Caki2 (cell line): ENCODE data around the gene NT5C3B. TPM values are rescaled to one million over a fixed set of nuclear protein-coding genes. Genes with fewer than 3 reads are reported as not detected.

Experiments used
- DNase-seq: peaks from one replicate; pipeline ENCODE4 v3.0.0-alpha.2; 2015; ENCODE audit warnings: low read depth
- in situ Hi-C: cut with HindIII; loops from 2 replicates; pipeline ENCODE4 v1.10.0; 2016; ENCODE audit warnings: low sequenced_read_pairs, low pct_unique_long_range_greater_than_20kb, mixed read lengths
- total RNA-seq: library from RNA; depleted of rRNA; stranded (reverse); fragments of >200 nt; shearing (Covaris generic); gene quantifications from 2 replicates; pipeline ENCODE4 v1.2.3, GENCODE V29; 2014; ENCODE audit warnings: low replicate concordance

Gene NT5C3B
- total RNA-seq, 1 experiment from 2014 or later: 97.0 TPM

GRCh38 chr17:41816637-41817320 lies 19.3 kb downstream of the NT5C3B start:
- no peak for DNase-seq
- in situ Hi-C loops: loop anchor here (25.0 kb wide), 1 partner anchor 104 kb away; the partner anchor contains the start of gene GAST

GRCh38 chr17:41814195-41814594 lies 21.8 kb downstream of the NT5C3B start:
- in situ Hi-C loops: loop anchor here (25.0 kb wide), 1 partner anchor 102 kb away; the partner anchor contains the start of gene GAST

GRCh38 chr17:41813699-41814124 lies 22.3 kb downstream of the NT5C3B start:
- in situ Hi-C loops: loop anchor here (25.0 kb wide), 1 partner anchor 101 kb away; the partner anchor contains the start of gene GAST
- DNase-seq: no peak

More at GRCh38 chr17:41814195-41814594, 21.8 kb downstream of the NT5C3B start:
- peak; percentile 79 for DNase-seq

GRCh38 chr17:41813152-41813680 lies 22.8 kb downstream of the NT5C3B start:
- no peak for DNase-seq
- in situ Hi-C loops: loop anchor here (25.0 kb wide), 1 partner anchor 101 kb away; the partner anchor contains the start of gene GAST

GRCh38 chr17:41812381-41813151 lies 23.5 kb downstream of the NT5C3B start, which contains the start of gene FKBP10:
Gene FKBP10 (plus strand): TSS chr17:41813004. CDS start chr17:41813035, 31 bp downstream.
- in situ Hi-C loops: loop anchor here (25.0 kb wide), 1 partner anchor 100 kb away; the partner anchor contains the start of gene GAST
- DNase-seq: peak; percentile 91

GRCh38 chr17:41811549-41812380 lies 24.3 kb downstream of the NT5C3B start, which contains the start of gene P3H4:
Gene P3H4 (minus strand): TSS chr17:41811949. CDS start chr17:41811915, 34 bp downstream.
- in situ Hi-C loops: loop anchor here (25.0 kb wide), 1 partner anchor 99 kb away; the partner anchor contains the start of gene GAST
- peak; percentile 91 for DNase-seq

GRCh38 chr17:41810659-41811548 lies 25.1 kb downstream of the NT5C3B start:
- DNase-seq: peak; percentile 38
- in situ Hi-C loops: loop anchor here (25.0 kb wide), 1 partner anchor 99 kb away; the partner anchor contains the start of gene GAST

GRCh38 chr17:41806685-41807445 lies 29.2 kb downstream of the NT5C3B start:
- in situ Hi-C loops: loop anchor here (25.0 kb wide), 1 partner anchor 95 kb away; the partner anchor contains the start of gene GAST
- no peak for DNase-seq

GRCh38 chr17:41803049-41804020 lies 32.7 kb downstream of the NT5C3B start:
- DNase-seq: no peak
- in situ Hi-C loops: loop anchor here (25.0 kb wide), 1 partner anchor 91 kb away; the partner anchor contains the start of gene GAST

- DNase-seq: peak; percentile 95
- in situ Hi-C loops: loop anchor here (25.0 kb wide), 1 partner anchor 89 kb away; the partner anchor contains the start of gene GAST
Observed at GRCh38 chr17:41801374-41802271, 34.4 kb downstream of the NT5C3B start.

- in situ Hi-C loops: loop anchor here (25.0 kb wide), 1 partner anchor 88 kb away; the partner anchor contains the start of gene GAST
- peak; percentile 96 for DNase-seq
Observed at GRCh38 chr17:41800601-41801373, 35.2 kb downstream of the NT5C3B start.

- DNase-seq: no peak
- in situ Hi-C loops: no loop called here
Observed at GRCh38 chr17:41799366-41799765, 36.7 kb downstream of the NT5C3B start.

GRCh38 chr17:41797377-41797776 lies 38.7 kb downstream of the NT5C3B start:
- in situ Hi-C loops: no loop called here
- no peak for DNase-seq
